22Rv1 (cell line): ENCODE data around the gene SFRP2.

Experiments
- H3K27ac ChIP-seq: fragments of 450-650 bp; 2 replicates; pipeline ENCODE4 v1.5.1; 2017
- ZFX ChIP-seq: fragments of 450-650 bp; IDR thresholded peaks from 2 replicates; pipeline ENCODE4 v1.6.1; 2017; ENCODE audit warnings: antibody characterized with exemption, borderline replicate concordance
- TF ChIP-seq, protein P1 (sequence below): fragments of 450-650 bp; IDR thresholded peaks from 2 replicates; pipeline ENCODE4 v1.5.1; 2017; ENCODE audit warnings: mild to moderate bottlenecking

SFRP2 gene

DNA sequence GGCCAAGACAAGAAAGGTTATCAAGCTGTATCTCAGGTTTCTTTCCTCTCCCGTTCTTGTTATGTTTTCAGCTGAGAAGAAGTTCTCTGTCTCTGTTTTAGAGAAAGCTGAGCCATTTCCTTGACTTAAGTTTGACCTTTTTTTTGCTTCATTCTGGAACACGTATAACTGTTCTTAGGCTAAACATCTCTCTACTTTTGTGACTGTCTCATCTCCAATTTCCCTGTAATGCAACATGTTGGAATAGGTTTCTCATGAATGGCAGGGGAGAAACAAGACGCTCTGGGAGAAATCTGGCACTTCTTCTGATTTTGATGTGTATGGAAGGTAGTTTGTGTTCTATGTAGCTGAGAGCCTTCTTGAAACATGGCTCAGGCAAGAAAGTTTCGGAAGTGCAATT is 36.2 kb upstream of the SFRP2 start:
- no peak overlapping the region for H3K27ac ChIP-seq
- TF ChIP-seq, protein P1, sequence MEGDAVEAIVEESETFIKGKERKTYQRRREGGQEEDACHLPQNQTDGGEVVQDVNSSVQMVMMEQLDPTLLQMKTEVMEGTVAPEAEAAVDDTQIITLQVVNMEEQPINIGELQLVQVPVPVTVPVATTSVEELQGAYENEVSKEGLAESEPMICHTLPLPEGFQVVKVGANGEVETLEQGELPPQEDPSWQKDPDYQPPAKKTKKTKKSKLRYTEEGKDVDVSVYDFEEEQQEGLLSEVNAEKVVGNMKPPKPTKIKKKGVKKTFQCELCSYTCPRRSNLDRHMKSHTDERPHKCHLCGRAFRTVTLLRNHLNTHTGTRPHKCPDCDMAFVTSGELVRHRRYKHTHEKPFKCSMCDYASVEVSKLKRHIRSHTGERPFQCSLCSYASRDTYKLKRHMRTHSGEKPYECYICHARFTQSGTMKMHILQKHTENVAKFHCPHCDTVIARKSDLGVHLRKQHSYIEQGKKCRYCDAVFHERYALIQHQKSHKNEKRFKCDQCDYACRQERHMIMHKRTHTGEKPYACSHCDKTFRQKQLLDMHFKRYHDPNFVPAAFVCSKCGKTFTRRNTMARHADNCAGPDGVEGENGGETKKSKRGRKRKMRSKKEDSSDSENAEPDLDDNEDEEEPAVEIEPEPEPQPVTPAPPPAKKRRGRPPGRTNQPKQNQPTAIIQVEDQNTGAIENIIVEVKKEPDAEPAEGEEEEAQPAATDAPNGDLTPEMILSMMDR = no peak
- TF ChIP-seq ZFX = no peak

DNA sequence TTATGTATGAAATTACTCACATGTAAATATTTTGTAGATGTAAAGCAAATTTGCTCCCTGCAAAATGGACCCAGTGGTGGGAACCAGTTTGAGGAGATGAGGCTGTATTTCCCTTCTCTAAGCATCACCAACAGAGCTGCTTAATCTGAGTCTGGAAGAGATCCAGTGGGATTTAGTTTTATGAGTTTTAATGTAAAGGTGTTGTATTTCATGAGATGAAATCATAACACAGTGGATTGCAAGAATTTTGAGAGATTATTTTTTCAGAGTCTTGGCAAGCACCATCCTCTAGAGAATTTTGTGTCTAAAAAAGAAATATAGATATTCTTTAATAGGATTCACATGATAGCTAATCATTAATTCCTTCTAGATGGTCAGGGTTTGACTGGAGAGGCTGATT is 35.6 kb upstream of the SFRP2 start:
- H3K27ac ChIP-seq = no peak overlapping the region
- no peak for TF ChIP-seq ZFX
- TF ChIP-seq, protein P1 = no peak

DNA sequence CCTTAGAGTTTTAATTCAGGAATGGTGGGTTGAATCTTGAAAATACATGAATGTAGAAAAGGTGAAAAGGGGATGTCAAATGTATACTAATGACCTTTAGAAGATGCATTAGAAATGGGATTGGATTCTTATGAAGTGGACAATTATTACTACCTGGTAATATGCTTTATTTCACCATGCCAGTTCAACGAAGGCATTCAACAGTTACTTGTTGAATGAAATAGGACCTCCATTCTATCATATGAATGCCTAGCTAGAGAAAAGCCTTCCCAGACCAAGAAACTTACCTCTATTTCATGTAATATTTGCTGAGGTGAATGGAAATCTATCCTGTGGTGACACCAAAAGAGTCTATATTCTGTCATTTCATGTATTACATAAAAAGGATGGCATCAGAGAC is 34.6 kb upstream of the SFRP2 start:
- no peak overlapping the region for H3K27ac ChIP-seq
- no peak for TF ChIP-seq ZFX
- TF ChIP-seq, protein P1 = no peak

DNA sequence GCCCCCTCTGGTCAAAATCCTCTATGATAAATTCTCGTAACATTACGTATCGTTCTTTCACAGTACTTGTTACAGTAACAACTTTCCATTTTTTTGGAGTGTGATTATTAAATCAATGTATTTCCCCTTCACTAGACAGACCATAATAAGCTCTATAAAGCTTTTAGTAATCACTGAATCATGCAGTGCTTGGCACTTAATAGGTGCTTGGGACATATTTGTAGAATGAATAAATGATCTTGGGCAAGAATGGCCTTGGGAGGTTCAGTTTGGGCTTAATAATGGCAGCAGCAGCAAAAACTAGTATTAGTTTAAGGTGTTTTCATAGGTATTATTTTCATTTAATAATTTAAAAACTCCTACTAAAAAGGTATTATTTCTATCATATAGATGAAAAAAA is 33.4 kb upstream of the SFRP2 start:
- no peak overlapping the region for H3K27ac ChIP-seq
- TF ChIP-seq, protein P1 = no peak
- TF ChIP-seq ZFX = no peak

DNA sequence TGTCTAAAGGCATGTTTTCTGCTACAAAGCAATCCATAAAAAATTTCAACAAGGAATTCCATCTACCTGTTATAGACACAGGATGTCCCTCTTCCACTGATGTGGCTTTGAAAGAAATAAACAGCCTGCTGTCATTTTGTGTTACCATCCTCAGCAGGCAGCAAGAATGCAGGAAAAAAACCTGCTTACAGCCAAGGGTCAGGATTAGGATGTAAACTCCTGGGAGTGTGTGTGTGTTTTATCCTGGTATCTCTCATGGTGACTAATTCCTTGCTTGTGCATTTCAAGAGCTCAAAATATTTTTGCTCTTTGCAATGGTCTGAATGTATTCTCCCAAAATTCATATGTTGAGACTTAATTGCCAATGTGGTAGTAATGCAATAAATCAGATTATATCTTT is 28.6 kb upstream of the SFRP2 start:
- no peak for TF ChIP-seq ZFX
- TF ChIP-seq, protein P1 = no peak
- no peak overlapping the region for H3K27ac ChIP-seq

DNA sequence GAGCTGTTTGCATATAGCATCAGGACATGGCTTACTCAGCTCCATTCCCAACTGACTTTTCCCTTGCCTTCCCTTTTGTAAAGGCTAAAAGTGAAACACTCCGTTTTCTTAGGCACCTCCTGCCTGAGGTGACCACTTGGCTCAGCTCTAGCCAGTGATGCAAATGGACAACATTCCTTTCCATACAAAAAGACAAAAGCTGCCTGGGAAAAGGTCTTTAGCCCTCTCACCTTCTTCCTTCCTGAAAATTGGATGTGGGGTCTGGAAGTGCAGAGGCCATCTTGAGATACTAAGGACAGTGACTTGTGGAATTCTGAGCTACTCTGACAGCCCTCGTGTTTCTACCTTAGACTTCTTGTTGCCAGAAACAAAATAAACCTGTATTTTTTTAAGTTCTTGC is 27.7 kb upstream of the SFRP2 start:
- H3K27ac ChIP-seq = no peak overlapping the region
- no peak for TF ChIP-seq ZFX
- TF ChIP-seq, protein P1 = no peak

DNA sequence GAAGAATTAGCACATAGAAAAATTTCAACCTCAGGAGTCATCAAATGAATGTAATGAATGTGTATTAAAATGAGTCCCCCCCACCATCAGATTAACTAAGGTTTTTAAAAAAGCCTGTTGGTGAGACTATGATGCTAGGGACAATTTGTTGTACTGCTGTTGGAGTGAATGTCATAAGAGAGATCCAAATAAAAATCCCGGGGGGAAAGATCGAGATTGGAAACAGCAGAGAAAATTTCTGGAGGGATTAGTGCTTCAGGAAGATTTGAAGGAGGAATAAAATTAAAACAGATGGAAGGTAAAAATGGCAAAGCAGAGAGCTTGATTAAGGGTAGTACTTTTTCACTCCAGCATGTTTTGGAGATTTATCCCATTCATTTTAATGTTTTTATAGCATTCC is 25.9 kb upstream of the SFRP2 start:
- TF ChIP-seq, protein P1 = no peak
- no peak for TF ChIP-seq ZFX

More for the DNA sequence above, 25.9 kb upstream of the SFRP2 start:
- H3K27ac ChIP-seq = no peak overlapping the region
